ENCODE data around the gene KCTD20.

The KCTD20 gene

GRCh38 chr6:36515844-36516243 is 73.0 kb downstream of the KCTD20 start:
- H3K27ac ChIP-seq (ENCODE audit: extremely low read depth, low read depth, low read length): no peak overlapping the region
- H3K36me3 ChIP-seq (ENCODE audit: control insufficient read depth in 2 of 2, insufficient read depth in 1 of 2, low read length in 2 of 2): peaks cover 24 to 63% of the 10 kb centered on the region in 2 experiments; a peak in 2 of 3 replicates
- H3K4me1 ChIP-seq (ENCODE audit: control insufficient read depth, insufficient read depth, low read length): no peaks in the 10 kb centered on the region
- TF ChIP-seq ZNF555 (tag by site-specific recombination; conservative IDR thresholded peaks at IDR 0.05): no peak
- no peak for TF ChIP-seq ZNF529 (tag by site-specific recombination; IDR thresholded peaks at IDR 0.05; ENCODE audit: insufficient replicate concordance)
- no peak for TF ChIP-seq ZNF792 (tag by site-specific recombination; IDR thresholded peaks at IDR 0.05)
- TF ChIP-seq GFI1B (tag by site-specific recombination; IDR thresholded peaks at IDR 0.05): no peak
- no peak for TF ChIP-seq ZEB2 (tag by site-specific recombination; IDR thresholded peaks at IDR 0.05)
- TF ChIP-seq ZNF354C (tag by site-specific recombination; IDR thresholded peaks at IDR 0.05; ENCODE audit: borderline replicate concordance, low read depth): no peak
- TF ChIP-seq SETDB1 (IDR thresholded peaks at IDR 0.05; ENCODE audit: insufficient read length, low read length): no peak
- no peak for TF ChIP-seq ZNF670 (tag by site-specific recombination; IDR thresholded peaks at IDR 0.05; ENCODE audit: low read depth)
- no peak for TF ChIP-seq ZNF335 (tag by site-specific recombination; conservative IDR thresholded peaks at IDR 0.05)
- no peak for TF ChIP-seq ZNF324 (tag by site-specific recombination; IDR thresholded peaks at IDR 0.05)
- TF ChIP-seq ZBTB17 (tag by site-specific recombination; IDR thresholded peaks at IDR 0.05): no peak
- no peak for TF ChIP-seq ZNF48 (tag by site-specific recombination; IDR thresholded peaks at IDR 0.05)
- no peak for TF ChIP-seq ZNF580 (tag by site-specific recombination; IDR thresholded peaks at IDR 0.05)
- TF ChIP-seq ZNF707 (tag by site-specific recombination; IDR thresholded peaks at IDR 0.05): no peak
- no peak for TF ChIP-seq ZSCAN23 (tag by site-specific recombination; IDR thresholded peaks at IDR 0.05)
- H3K4me3 ChIP-seq (ENCODE audit: low read depth, low read length): no peak overlapping the region
- ChIA-PET POLR2A (no interaction called here), CTCF (interaction anchor here (0.6 to 1.7 kb wide), 4 partner anchors 12 to 243 kb away, joined by 3 to 7 read pairs (median 4); no protein-coding TSS in a partner anchor)
- H3K9me3 ChIP-seq (ENCODE audit: control insufficient read depth, insufficient read depth, low read depth, low read length): no peaks in the 10 kb centered on the region

GRCh38 chr6:36516559-36516958 is 73.8 kb downstream of the KCTD20 start:
- no peak overlapping the region for H3K4me3 ChIP-seq (ENCODE audit: low read depth, low read length)
- no peak overlapping the region for H3K27ac ChIP-seq (ENCODE audit: extremely low read depth, low read depth, low read length)
- H3K4me1 ChIP-seq (ENCODE audit: control insufficient read depth, insufficient read depth, low read length): no peaks in the 10 kb centered on the region
- CTCF ChIA-PET: interaction anchor here (0.6 to 1.7 kb wide), 3 partner anchors 13 to 243 kb away, joined by 3 to 7 read pairs (median 4); no protein-coding TSS in a partner anchor
- peaks cover 27 to 65% of the 10 kb centered on the region in 2 experiments for H3K36me3 ChIP-seq (ENCODE audit: control insufficient read depth in 2 of 2, insufficient read depth in 1 of 2, low read length in 2 of 2)
- TF ChIP-seq ZNF670 (tag by site-specific recombination; IDR thresholded peaks at IDR 0.05; ENCODE audit: low read depth): no peak
- no peaks in the 10 kb centered on the region for H3K9me3 ChIP-seq (ENCODE audit: control insufficient read depth, insufficient read depth, low read depth, low read length)
- POLR2A ChIA-PET: no interaction called here

- TF ChIP-seq ZNF311 (tag by site-specific recombination; IDR thresholded peaks at IDR 0.05; ENCODE audit: borderline replicate concordance) (no peak), ZNF768 (tag by site-specific recombination; IDR thresholded peaks at IDR 0.05) (no peak), PRDM10 (tag by site-specific recombination; IDR thresholded peaks at IDR 0.05) (no peak), ZNF548 (tag by site-specific recombination; IDR thresholded peaks at IDR 0.05) (no peak), FEZF1 (tag by site-specific recombination; IDR thresholded peaks at IDR 0.05) (no peak), ZNF623 (tag by site-specific recombination; IDR thresholded peaks at IDR 0.05) (no peak), ZBTB20 (tag by site-specific recombination; IDR thresholded peaks at IDR 0.05) (no peak)
- Histone ChIP-seq H3K4me1 (ENCODE audit: control insufficient read depth, insufficient read depth, low read length) (no peaks in the 10 kb centered on the region), H3K36me3 (ENCODE audit: control insufficient read depth in 2 of 2, insufficient read depth in 1 of 2, low read length in 2 of 2) (peaks cover 26 to 66% of the 10 kb centered on the region in 2 experiments), H3K27ac (ENCODE audit: extremely low read depth, low read depth, low read length) (no peak overlapping the region), H3K9me3 (ENCODE audit: control insufficient read depth, insufficient read depth, low read depth, low read length) (no peaks in the 10 kb centered on the region), H3K4me3 (ENCODE audit: low read depth, low read length) (no peak overlapping the region)
- ChIA-PET POLR2A (no interaction called here), CTCF (interaction anchor here (1.4 to 1.7 kb wide), 2 partner anchors 13 to 242 kb away, joined by 3 to 7 read pairs; no protein-coding TSS in a partner anchor)
Observed at GRCh38 chr6:36516988-36517387, 74.2 kb downstream of the KCTD20 start.
